Measurements from ENCODE around the gene CDC42BPG.

CDC42BPG gene

DNA sequence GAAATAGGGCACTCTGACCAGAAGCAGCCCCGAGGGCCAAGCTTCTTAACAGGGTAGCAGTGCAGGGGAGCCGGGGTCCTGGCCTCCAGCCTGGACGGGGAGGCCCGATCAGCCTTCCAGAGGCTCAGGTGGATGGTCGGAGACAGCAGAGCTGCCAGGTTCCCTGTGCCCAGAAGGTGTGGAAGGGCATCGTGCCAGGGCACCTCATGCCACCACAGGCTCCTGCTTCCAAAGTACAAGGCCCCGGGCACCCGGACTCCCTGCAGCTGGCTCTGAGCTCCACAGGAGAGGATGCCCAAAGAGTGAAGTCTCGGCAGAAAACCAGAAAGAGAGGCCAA, 19.7 kb upstream of the CDC42BPG start:
- no peak for DNase-seq (ENCODE audit: low read depth)
- H3K4me3 ChIP-seq (ENCODE audit: low read length), result no peak overlapping the region
- TF ChIP-seq, protein P1, sequence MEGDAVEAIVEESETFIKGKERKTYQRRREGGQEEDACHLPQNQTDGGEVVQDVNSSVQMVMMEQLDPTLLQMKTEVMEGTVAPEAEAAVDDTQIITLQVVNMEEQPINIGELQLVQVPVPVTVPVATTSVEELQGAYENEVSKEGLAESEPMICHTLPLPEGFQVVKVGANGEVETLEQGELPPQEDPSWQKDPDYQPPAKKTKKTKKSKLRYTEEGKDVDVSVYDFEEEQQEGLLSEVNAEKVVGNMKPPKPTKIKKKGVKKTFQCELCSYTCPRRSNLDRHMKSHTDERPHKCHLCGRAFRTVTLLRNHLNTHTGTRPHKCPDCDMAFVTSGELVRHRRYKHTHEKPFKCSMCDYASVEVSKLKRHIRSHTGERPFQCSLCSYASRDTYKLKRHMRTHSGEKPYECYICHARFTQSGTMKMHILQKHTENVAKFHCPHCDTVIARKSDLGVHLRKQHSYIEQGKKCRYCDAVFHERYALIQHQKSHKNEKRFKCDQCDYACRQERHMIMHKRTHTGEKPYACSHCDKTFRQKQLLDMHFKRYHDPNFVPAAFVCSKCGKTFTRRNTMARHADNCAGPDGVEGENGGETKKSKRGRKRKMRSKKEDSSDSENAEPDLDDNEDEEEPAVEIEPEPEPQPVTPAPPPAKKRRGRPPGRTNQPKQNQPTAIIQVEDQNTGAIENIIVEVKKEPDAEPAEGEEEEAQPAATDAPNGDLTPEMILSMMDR (IDR thresholded peaks at IDR 0.05; ENCODE audit: insufficient read depth, low read depth, low read length, missing control alignments), result no peak

DNA sequence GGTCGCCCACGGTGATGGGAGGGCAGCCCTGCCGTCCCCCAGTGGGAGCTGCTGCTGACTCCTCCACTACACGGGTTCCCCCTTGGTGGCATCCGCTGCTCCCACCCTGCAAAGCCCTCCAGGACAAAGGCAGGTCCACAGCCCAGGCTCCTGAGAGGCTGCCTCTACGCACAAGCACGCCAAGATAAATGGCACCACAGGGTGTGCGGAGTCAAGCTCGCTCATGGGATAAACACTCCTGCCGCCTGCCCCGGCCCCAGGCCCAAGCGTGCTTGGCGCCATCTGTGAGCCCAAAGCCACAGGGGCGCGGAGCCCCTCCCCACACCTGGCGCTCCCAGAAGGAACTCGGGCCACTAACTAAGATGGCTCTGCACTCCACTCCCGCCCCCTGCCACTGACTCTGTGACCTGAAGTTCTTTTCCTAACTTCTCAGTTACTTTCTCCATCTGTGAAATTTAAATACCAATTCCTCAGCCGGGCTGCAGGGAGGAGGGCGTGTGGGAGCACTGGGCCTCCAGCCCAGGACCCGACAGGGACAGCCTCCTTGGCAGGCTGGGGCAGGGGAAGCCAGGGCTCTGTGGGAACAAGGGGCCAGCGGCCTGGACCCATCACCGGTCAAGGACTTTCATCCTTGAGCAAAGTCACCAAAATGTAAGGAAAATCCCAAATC, 19.1 kb upstream of the CDC42BPG start:
- no peak overlapping the region for H3K4me3 ChIP-seq (ENCODE audit: low read length)
- no peak for DNase-seq (ENCODE audit: low read depth)
- TF ChIP-seq, protein P1 (IDR thresholded peaks at IDR 0.05; ENCODE audit: insufficient read depth, low read depth, low read length, missing control alignments), result no peak

DNA sequence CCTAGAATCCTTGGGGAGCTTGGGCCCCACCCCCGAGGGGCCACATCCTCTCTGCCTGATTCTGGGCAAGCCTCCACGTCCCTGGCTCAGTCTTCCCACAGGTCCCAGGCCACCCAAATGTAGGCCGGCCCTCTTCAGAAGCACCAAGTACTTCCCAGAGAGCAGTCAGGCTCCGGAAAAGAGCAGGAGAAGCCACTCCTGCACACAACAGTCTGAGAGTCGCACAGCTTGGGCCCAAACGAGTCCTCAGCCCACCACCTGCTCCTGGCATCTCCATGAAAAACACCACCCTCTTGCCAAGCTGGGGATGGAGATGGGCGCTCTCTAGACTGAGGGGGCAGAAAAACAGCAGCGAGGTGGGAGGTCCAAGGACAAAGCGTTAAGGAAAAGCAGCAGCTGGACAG, 18.5 kb upstream of the CDC42BPG start:
- no peak for DNase-seq (ENCODE audit: low read depth)
- TF ChIP-seq, protein P1 (IDR thresholded peaks at IDR 0.05; ENCODE audit: insufficient read depth, low read depth, low read length, missing control alignments), result no peak
- no peak overlapping the region for H3K4me3 ChIP-seq (ENCODE audit: low read length)

DNA sequence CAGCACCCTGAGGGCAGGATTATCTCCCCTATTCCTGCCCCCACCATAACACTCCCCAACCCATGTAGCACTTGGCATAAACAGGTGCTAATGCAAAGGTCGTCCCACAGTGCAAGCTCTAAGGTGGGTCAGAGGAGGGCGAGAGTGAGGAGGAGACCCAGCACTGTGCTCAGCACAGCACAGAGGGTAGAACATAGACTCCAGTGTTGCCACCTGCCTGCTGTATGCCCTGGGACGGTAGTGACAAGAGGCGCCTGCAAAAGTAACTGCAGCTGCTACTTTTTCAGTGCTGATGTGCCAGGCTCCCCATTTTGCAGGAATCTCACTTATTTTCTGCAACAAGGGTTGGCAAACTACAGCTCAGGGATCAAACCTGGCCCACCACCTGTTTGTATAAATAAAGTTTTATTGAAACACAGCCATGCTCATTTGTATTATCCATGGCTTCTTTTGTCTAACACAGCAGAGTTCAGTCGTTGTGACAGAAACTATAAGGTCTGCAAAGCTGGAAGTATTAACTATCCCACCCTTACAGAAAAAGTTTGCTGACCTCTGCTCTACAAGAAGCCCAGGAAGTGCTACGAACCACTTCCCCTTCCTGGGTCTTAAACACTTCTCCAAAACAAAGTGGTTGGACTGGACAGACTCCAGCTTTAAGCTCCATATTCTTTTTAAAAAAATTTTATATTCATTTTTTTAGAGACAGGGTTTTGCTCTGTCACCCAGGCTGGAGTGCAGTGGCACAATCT, 16.9 kb upstream of the CDC42BPG start:
- TF ChIP-seq, protein P1 (IDR thresholded peaks at IDR 0.05; ENCODE audit: insufficient read depth, low read depth, low read length, missing control alignments), result no peak
- no peak overlapping the region for H3K4me3 ChIP-seq (ENCODE audit: low read length)
- no peak for DNase-seq (ENCODE audit: low read depth)

DNA sequence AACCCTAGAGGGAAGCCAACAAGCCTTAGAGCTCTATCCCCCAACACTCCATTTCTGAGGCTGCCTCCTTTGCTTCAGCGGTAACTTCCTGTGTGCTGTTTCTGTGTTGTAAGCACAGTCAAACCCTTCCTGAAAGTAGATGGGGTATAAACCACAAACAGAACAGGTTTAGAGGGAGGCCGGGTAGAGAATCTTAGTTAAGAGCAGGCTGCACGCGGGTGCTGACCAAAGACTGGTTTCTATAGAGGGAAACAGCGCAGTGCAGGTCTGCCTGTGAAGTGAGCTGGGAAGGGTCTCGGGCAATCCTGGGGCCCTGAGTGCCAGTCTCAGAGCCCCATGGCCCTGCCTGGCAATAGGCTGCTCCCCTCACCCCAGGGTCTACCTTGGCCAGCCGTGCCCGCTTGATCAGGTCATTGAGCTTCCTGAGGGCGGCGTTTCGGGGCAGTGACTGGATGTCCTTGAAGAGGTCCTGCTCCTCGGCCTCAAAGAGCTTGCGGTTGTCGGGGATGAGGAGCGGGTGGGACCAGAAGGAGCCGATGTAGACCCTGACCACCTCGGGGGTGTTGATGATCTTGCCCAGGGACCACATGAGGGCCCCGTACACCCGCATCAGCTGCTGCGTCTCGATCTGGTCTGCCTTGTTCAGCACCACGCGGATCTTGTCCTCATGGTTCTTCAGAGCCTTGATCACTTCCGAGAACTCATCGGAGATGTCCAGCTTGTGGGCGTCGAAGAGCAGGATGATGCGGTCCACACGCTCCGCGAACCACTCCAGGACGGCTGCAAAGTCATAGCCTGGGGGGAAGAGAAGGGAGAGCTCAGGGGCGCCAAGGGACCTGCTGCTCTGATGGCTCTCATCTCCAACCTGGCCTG, 15.3 kb upstream of the CDC42BPG start:
- TF ChIP-seq, protein P1 (IDR thresholded peaks at IDR 0.05; ENCODE audit: insufficient read depth, low read depth, low read length, missing control alignments), result no peak
- DNase-seq (ENCODE audit: low read depth), result no peak
- no peak overlapping the region for H3K4me3 ChIP-seq (ENCODE audit: low read length)

DNA sequence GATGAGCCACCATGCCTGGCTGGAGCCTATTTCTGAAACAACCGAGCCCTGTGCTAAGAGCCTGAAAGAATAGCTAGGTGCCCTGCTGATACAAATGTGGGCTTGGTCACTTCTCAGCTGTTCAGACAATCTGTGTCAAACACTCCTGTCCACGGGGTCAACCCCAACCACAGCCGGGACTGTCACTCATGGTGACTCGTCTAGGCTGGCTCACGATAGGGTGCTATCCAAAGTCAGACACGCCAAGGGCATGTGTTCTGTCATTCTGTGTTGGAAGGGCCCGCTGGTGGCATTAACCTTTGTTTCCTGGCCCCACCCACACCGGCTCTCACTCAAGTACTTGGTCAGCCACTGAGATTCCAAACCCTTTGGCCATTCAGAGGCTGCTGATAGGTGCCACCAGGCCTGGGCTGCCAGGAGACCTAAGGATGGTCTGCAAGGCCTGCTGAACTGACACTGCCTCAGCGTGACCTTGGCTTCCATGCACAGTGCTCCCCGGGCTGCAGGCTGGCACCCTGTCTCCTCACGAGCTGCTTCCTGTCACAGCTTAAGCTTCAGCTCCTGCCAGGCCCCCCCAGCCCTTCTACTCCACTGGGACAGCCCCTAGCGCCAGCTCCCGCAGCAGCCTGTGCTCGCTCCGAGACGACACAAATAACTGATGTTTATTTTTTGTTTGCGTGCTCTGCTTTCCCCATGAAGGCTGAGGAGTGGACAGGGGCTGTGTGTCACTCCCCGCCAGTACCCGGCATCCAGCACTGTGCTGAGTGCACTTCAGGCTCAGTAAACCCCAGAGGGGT, 14.2 kb upstream of the CDC42BPG start:
- TF ChIP-seq, protein P1 (IDR thresholded peaks at IDR 0.05; ENCODE audit: insufficient read depth, low read depth, low read length, missing control alignments), result no peak
- DNase-seq (ENCODE audit: low read depth), result no peak
- no peak overlapping the region for H3K4me3 ChIP-seq (ENCODE audit: low read length)

All from epithelial cell of esophagus (primary cell).